Gastrocnemius medialis (tissue), 4 donors: ENCODE data around the gene CBFA2T2. TPM values are rescaled to one million over a fixed set of nuclear protein-coding genes. Genes with fewer than 3 reads are reported as not detected.

Source experiments
- ATAC-seq, 2 donors: fragments of 150-250 bp; one replicate each; pipeline ENCODE4 v1.9.1; 2016
- DNase-seq, 2 donors: peaks; one replicate each; pipeline ENCODE4 v3.0.0-alpha.2; 2019
- H3K27ac ChIP-seq, 4 donors: fragments of 200-600 bp; sonication (generic); 1 replicate in 1 of 4; 2 replicates in 3 of 4; pipeline ENCODE4 v1.5.1; 2016 to 2018; ENCODE audit warnings: mild to moderate bottlenecking in 2 of 4, moderate library complexity in 1 of 4
- H3K27me3 ChIP-seq, 3 donors: fragments of 200-600 bp; sonication (generic) in 2 of 3; 1 replicate in 1 of 3; 2 replicates in 2 of 3; pipeline versions ENCODE4 v1.5.1 to v1.6.0; 2016 to 2019; ENCODE audit warnings: mild to moderate bottlenecking in 1 of 3, moderate library complexity in 1 of 3
- H3K36me3 ChIP-seq, 2 donors: fragments of 200-600 bp; sonication (generic) in 1 of 2; one replicate each; pipeline ENCODE4 v1.5.1; 2017 to 2018
- H3K4me1 ChIP-seq, 2 donors: fragments of 200-600 bp; sonication (generic) in 1 of 2; one replicate each; pipeline ENCODE4 v1.5.1; 2016 to 2017; ENCODE audit warnings: mild to moderate bottlenecking in 2 of 2
- H3K4me3 ChIP-seq, 4 donors: fragments of 200-600 bp; sonication (generic) in 3 of 4; 1 replicate in 1 of 4; 2 replicates in 3 of 4; pipeline ENCODE4 v1.5.1; 2016 to 2019; ENCODE audit warnings: mild to moderate bottlenecking in 2 of 4
- H3K9me3 ChIP-seq, 3 donors: fragments of 200-600 bp; sonication (generic) in 2 of 3; 1 replicate in 1 of 3; 2 replicates in 2 of 3; pipeline ENCODE4 v1.5.1; 2016 to 2019
- CTCF ChIP-seq, 5 experiments: fragments of 450-650 bp in 3 of 5; fragments of 200-600 bp in 2 of 5; sonication (generic) in 2 of 5; IDR thresholded peaks in 4 of 5; conservative IDR thresholded peaks in 1 of 5; 1 replicate in 4 of 5; 2 replicates in 1 of 5; pipeline ENCODE4 v1.5.1; 2016 to 2019; ENCODE audit warnings: antibody characterized with exemption in 5 of 5, mild to moderate bottlenecking in 3 of 5, moderate library complexity in 3 of 5
- POLR2A ChIP-seq, 2 donors: fragments of 450-650 bp; IDR thresholded peaks; one replicate each; pipeline ENCODE4 v1.6.1; 2017; ENCODE audit warnings: antibody characterized with exemption in 2 of 2, mild to moderate bottlenecking in 2 of 2, moderate library complexity in 2 of 2
- in situ Hi-C, 4 donors: fragments of 200-750 bp; cut with MboI; loops; one replicate each; pipeline versions ENCODE4 v1.15.0 to v1.8.0; 2017; ENCODE audit warnings: low sequenced_read_pairs in 4 of 4
- intact Hi-C: fragments of 100-400 bp; cut with DNase I; formaldehyde crosslinking; loops from one replicate; pipeline ENCODE4 v1.15.1; 2023; ENCODE audit warnings: low total_unique reads
- total RNA-seq, 4 donors: library from RNA; depleted of rRNA; stranded (reverse); fragments of >200 nt; gene quantifications; one replicate each; pipeline versions ENCODE4 v1.1.0 to v1.2.3, GENCODE V29; 2016

CBFA2T2 gene
- total RNA-seq, 4 donors from 2014 or later: 6.9 to 8.9 (median 7.9) TPM

DNA sequence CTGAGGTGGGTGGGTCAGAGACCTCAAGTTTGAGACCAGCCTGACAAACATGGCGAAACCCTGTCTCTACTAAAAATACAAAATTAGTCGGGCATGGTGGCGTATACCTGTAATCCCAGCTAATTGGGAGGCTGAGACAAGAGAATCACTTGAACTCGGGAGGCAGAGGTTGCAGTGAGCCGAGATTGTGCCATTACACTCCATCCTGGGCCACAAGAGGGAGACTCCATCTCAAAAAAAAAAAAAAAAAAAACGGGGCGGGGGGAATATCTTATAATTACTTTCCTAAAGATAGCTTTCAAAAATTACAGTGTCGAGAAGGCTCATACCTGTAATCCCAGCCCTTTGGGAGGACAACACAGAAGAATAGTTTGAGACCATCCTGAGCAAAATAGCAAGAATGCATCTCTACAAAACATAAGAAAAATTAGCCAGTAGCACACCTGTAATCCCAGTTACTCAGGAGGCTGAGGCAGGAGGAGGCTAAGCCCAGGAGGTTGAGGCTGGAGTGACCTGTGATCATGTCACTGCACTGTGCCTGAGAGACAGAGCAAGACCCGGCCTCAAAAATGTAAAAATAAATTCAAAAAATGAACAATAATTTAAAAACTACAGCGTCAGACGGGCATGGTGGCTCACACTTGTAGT lies 25.8 kb downstream of the CBFA2T2 start:
- Histone ChIP-seq H3K27ac (no peak overlapping the region), H3K36me3 (no peaks in the 10 kb centered on the region), H3K9me3 (no peaks in the 10 kb centered on the region), H3K4me1 (peaks cover 7 to 14% of the 10 kb centered on the region in 2 donors), H3K4me3 (no peak overlapping the region), H3K27me3 (no peaks in the 10 kb centered on the region)
- in situ Hi-C loops: no loop called here
- DNase-seq: no peak
- no peak for ATAC-seq
- intact Hi-C loops: no loop called here
- TF ChIP-seq POLR2A (IDR thresholded peaks at IDR 0.05): no peak
- TF ChIP-seq CTCF (IDR thresholded peaks at IDR 0.05 in 4 of 5, conservative IDR thresholded peaks at IDR 0.05 in 1 of 5): no peak

DNA sequence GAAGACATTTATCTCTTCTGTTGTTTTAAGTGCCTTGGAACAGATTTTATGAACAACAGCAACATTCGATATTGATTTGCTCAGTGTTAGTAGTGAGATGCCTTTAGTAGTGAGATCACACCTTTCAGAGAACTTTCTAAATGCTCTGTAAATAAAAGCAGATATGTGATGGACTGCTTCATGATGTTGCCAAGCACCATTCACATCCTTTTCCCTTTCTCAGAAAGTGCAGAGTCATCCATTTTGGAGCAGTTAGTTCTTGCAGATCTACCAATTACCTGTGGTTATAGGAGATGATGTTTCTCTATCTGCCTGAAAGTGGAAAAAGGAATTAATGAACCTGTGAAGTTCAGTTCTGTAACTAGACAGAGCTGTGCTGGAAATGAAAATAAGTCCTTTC lies 27.0 kb downstream of the CBFA2T2 start:
- ATAC-seq (no peak), DNase-seq (no peak)
- in situ Hi-C loops: no loop called here
- H3K9me3 ChIP-seq: no peaks in the 10 kb centered on the region
- peaks cover 7 to 9% of the 10 kb centered on the region in 2 donors for H3K4me1 ChIP-seq
- H3K4me3 ChIP-seq: no peak overlapping the region
- no peaks in the 10 kb centered on the region for H3K27me3 ChIP-seq
- no peaks in the 10 kb centered on the region for H3K36me3 ChIP-seq
- no peak for TF ChIP-seq POLR2A (IDR thresholded peaks at IDR 0.05)
- TF ChIP-seq CTCF (IDR thresholded peaks at IDR 0.05 in 4 of 5, conservative IDR thresholded peaks at IDR 0.05 in 1 of 5): no peak
- intact Hi-C loops: no loop called here
- H3K27ac ChIP-seq: no peak overlapping the region

DNA sequence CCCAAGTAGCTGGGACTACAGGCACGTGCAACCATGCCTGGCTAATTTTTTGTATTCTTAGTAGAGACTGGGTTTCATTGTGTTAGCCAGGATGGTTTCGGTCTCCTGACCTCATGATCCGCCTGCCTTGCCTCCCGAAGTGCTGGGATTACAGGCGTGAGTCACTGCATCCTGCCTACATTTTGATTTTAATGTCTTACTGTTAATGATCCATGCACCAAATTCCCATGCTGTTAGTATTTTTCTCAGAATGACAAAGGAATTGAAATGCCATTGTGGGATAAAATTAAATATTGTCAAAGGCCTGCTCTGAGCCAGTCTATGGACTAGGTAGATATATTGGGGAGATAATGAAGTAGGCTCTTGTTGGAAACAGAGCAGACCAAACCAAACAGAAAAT lies 28.2 kb downstream of the CBFA2T2 start:
- intact Hi-C loops: no loop called here
- TF ChIP-seq POLR2A (IDR thresholded peaks at IDR 0.05) (no peak), CTCF (IDR thresholded peaks at IDR 0.05 in 4 of 5, conservative IDR thresholded peaks at IDR 0.05 in 1 of 5) (no peak)

DNA sequence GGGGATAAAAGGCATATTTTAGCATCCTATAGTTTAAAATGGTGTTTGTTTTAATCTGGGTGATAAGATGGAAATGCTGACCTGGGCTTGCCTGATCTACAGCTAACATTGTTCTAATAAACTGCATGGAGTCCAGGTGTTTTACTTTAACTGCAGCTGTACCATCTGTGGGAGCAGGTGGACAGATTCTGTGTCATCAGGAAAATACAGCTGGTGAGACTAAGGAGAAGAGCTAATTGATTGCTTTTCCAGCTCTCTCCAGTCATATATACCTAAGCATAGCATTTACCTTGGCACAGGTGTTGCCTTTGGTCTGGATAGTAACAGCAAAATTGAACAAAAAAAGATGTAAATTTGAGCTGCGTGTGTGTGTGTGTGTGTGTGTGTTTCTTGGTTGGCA lies 31.6 kb downstream of the CBFA2T2 start:
- Histone ChIP-seq H3K27ac (no peak overlapping the region), H3K36me3 (peaks cover 0 to 6% of the 10 kb centered on the region in 2 donors), H3K27me3 (no peaks in the 10 kb centered on the region), H3K4me1 (peaks cover 5 to 7% of the 10 kb centered on the region in 2 donors), H3K9me3 (no peaks in the 10 kb centered on the region), H3K4me3 (no peak overlapping the region)
- no peak for ATAC-seq
- TF ChIP-seq CTCF (IDR thresholded peaks at IDR 0.05 in 4 of 5, conservative IDR thresholded peaks at IDR 0.05 in 1 of 5): no peak
- no peak for TF ChIP-seq POLR2A (IDR thresholded peaks at IDR 0.05)
- intact Hi-C loops (no loop called here), in situ Hi-C loops (no loop called here)
- DNase-seq: no peak

More for the DNA sequence above, 28.2 kb downstream of the CBFA2T2 start:
- ATAC-seq (no peak), DNase-seq (no peak)
- H3K9me3 ChIP-seq: no peaks in the 10 kb centered on the region
- H3K36me3 ChIP-seq: no peaks in the 10 kb centered on the region
- in situ Hi-C loops: no loop called here
- H3K27ac ChIP-seq: no peak overlapping the region
- no peak overlapping the region for H3K4me3 ChIP-seq
- H3K27me3 ChIP-seq: no peaks in the 10 kb centered on the region
- peaks cover 5 to 7% of the 10 kb centered on the region in 2 donors for H3K4me1 ChIP-seq
